ENCODE results near the gene MOAP1.
"Not testable (repeated sequence)": the region's sequence is repeated elsewhere in the genome, so short reads cannot be mapped to it uniquely, and the experiment has no call there.

MOAP1 gene, protein sequence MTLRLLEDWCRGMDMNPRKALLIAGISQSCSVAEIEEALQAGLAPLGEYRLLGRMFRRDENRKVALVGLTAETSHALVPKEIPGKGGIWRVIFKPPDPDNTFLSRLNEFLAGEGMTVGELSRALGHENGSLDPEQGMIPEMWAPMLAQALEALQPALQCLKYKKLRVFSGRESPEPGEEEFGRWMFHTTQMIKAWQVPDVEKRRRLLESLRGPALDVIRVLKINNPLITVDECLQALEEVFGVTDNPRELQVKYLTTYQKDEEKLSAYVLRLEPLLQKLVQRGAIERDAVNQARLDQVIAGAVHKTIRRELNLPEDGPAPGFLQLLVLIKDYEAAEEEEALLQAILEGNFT

DNA sequence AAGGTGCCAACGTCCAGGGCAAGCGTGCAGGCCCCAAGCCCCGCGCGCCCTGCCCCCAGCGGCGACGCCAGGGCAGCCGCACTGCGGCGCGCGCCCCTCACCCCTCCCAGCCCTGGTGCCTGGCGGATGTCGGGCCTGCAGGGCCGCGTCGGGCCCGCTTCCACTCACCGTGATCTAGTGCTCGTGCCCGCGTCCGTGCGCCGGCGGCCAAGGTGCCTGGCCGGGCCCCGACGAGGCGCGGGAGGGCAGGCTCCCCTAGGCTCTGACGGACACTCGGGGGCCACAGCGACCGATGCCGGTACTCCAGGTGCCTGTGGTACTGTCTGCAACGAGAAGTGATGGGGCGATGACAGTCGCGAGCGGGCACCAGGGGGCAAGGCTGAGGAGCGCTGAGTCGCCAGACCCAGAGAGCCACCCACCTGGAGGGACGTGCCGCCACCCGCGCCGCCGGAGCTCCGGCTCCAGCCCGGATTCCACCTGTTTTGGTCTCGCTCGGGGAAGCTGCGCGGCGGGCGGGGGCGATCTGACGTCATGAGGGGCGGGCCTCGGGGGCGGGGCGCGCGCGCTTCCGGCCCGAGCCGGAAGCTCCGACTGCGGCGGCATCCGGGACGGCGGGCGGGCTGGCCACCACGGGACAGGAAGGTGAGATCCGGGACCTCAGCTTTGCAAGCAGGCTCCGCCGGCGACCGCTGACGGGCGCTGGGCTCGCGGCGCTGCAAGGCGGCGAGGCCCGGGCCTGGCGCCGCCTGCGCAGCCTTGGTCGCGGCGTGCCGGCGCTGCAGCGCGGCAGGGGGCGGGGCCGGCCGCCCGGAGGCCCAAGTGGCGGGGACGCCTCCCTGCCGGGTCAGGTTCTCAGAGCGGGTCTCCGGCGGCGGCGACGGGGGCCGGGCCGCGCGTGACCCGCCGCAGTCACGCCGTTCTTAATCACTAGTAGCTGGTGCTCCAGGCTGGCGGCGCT lies at the start of gene MOAP1, which contains the start of gene LYSET:
MOAP1 (minus strand) TSS at position 507 of the 958 bp plus-strand sequence. CDS start 655 bp downstream, outside the sequence.
LYSET (plus strand) TSS at position 927 of the 958 bp plus-strand sequence. CDS start 89 bp downstream, outside the sequence.
- peak within 1 kb of the TSS; percentile 98 for H3K4me3 ChIP-seq (ENCODE audit: low read depth, low read length)
- peak; percentile 54 for TF ChIP-seq CTCF (IDR thresholded peaks at IDR 0.05; ENCODE audit: borderline replicate concordance, insufficient read depth, low read depth, low read length)

GRCh38 chr14:93233078-93233477 lies 48.4 kb upstream of the MOAP1 start:
- H3K4me3 ChIP-seq (ENCODE audit: low read depth, low read length) = not testable (repeated sequence)

DNA sequence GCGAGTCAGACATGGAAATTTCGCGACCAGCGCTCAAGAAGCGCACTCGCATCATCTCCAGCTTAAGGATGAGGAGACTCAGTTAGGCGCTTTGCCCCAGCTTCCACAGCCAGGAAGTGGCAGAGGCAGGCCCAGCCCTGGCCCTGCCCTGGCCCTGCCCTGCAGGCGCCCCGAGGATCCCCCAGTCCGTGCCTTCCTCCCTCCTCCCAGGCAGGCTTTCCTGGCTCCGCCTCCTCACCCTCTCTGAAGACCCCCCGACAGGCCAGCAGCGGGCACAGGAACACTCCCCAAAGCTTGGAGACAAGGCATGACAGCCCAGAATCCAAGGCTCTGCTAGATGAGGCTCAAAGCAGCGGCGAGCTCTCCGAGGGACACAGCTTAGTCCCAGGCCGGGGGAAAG lies 47.5 kb upstream of the MOAP1 start:
- no peak overlapping the region for H3K4me3 ChIP-seq (ENCODE audit: low read depth, low read length)
- TF ChIP-seq CTCF (IDR thresholded peaks at IDR 0.05; ENCODE audit: borderline replicate concordance, insufficient read depth, low read depth, low read length) = no peak

DNA sequence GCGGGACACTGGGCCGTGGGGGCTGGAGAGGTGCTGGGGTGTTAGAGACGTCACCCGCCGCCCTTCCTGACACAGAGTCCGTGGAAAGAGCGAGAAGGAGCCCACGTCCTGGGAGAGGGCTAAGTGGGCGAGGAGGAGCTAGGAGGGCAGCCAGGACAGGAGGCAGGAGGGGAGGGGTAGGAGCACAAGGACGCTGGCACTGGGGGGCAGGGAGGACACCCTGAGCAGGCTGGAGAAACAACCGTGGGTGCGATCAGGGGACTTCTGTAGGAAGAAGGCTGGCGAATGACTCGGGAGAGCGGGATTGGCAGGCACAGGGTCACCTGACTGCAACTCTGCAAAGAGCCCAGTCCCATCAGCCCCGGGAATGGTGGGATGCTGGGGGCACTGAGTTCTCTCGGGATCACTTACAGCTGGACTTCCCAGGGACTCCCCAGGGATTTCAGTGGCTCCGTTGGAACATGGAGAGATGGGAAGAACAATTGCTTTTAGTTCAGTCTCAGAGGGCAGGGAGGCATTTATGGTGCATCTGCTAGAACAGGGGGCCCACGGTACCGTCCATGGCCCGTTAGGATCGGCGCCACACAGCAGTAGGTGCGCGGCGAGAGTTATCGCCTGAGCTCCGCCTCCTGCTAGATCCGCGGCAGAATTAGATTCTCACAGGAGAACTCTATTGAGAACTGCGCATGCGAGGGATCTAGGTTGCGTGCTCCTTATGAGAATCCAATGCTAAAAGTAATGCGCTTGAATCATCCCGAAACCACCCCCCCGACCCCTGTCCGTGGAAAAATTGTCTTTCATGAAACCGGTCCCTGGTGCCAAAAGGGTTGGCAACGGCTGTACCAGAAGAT lies 46.7 kb upstream of the MOAP1 start:
- TF ChIP-seq CTCF (IDR thresholded peaks at IDR 0.05; ENCODE audit: borderline replicate concordance, insufficient read depth, low read depth, low read length) = no peak
- H3K4me3 ChIP-seq (ENCODE audit: low read depth, low read length) = peak overlapping the region; percentile 18

DNA sequence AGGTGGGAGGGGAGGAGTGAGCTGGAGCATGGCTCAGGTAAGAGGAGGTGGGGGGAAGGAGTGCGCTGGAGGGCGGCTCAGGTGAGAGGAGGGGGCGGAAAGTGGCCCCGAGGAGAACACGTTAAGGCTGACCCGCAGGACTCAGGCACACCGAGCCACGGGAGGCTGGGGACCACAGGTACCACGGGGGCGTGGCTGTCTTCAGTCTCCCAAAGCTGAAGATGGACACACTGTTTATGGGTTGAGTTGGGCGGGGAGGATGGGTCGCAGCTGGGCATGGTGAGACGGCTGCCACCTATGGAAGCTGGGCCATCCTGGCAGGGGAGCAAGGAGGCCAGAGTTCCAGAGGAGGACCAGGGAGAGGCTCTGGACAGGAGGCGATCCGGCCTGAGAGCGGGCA lies 45.8 kb upstream of the MOAP1 start:
- no peak for TF ChIP-seq CTCF (IDR thresholded peaks at IDR 0.05; ENCODE audit: borderline replicate concordance, insufficient read depth, low read depth, low read length)

DNA sequence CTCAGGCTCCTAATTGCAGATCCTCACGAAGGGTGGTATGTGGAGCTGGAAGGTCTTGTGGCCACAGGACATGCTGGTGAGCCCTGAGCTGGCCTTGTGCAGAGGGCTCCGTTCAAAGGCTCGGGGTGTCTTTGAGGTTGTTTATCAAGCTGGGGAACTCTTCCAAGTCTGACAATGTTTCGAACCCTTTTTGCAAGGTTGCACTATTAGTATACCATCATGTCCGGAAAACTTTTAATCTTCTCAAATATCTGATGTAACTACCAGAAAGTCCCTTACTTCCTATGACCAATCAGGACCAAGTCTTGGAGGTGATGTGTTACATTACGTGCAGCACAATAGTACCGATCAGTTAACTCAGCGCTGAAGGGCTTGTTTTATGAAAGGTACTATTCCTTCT lies 43.9 kb upstream of the MOAP1 start:
- no peak for TF ChIP-seq CTCF (IDR thresholded peaks at IDR 0.05; ENCODE audit: borderline replicate concordance, insufficient read depth, low read depth, low read length)
- no peak overlapping the region for H3K4me3 ChIP-seq (ENCODE audit: low read depth, low read length)

More for the DNA sequence above, 45.8 kb upstream of the MOAP1 start:
- no peak overlapping the region for H3K4me3 ChIP-seq (ENCODE audit: low read depth, low read length)

GRCh38 chr14:93223565-93223964 lies 38.9 kb upstream of the MOAP1 start:
- TF ChIP-seq CTCF (IDR thresholded peaks at IDR 0.05; ENCODE audit: borderline replicate concordance, insufficient read depth, low read depth, low read length) = no peak
- no peak overlapping the region for H3K4me3 ChIP-seq (ENCODE audit: low read depth, low read length)

All from GM12875 (cell line).